VCaP (cell line): Measurements from ENCODE around the gene SECTM1.

Experiments used
- H3K27ac ChIP-seq: fragments of 450-650 bp; 2 replicates; pipeline ENCODE4 v1.5.1; 2017
- TF ChIP-seq, protein P1 (sequence below): fragments of 450-650 bp; conservative IDR thresholded peaks from 2 replicates; pipeline ENCODE4 v1.5.1; 2017; ENCODE audit warnings: mild to moderate bottlenecking, moderate library complexity

Gene SECTM1

DNA sequence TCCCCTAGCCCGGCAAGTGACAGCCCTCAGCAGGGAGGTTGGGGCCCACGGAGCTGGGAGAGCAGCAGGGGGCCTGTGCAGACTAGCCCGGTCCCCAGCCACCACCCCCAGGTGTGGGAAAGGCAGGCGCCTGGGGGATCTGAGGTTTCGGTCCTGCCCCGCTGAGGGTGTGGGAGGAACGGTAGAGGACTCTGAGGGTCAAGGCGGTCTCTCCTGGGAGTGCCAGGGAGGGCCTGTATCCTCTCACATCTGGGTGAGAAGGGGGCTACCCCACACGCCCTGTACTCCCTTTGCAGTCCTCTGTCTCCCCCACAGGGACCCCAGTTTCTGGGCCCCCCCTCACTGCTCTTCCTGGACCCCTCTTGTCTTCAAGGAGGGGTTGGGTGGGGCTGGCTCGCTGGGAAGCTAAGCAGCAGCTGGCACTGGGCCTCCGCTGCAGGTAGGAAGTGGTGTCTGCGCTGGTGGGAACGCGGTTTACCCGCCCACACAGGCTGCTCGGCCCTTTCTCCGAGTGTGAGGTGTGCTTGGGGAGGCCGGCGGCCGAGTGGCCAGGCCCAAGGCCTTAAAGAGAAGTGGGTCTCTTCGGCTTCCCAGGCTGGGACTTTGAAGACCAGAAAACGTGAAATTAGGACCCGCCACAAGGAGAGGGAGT lies 31.5 kb downstream of the SECTM1 start:
- no peak overlapping the region for H3K27ac ChIP-seq
- TF ChIP-seq, protein P1, sequence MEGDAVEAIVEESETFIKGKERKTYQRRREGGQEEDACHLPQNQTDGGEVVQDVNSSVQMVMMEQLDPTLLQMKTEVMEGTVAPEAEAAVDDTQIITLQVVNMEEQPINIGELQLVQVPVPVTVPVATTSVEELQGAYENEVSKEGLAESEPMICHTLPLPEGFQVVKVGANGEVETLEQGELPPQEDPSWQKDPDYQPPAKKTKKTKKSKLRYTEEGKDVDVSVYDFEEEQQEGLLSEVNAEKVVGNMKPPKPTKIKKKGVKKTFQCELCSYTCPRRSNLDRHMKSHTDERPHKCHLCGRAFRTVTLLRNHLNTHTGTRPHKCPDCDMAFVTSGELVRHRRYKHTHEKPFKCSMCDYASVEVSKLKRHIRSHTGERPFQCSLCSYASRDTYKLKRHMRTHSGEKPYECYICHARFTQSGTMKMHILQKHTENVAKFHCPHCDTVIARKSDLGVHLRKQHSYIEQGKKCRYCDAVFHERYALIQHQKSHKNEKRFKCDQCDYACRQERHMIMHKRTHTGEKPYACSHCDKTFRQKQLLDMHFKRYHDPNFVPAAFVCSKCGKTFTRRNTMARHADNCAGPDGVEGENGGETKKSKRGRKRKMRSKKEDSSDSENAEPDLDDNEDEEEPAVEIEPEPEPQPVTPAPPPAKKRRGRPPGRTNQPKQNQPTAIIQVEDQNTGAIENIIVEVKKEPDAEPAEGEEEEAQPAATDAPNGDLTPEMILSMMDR = no peak

DNA sequence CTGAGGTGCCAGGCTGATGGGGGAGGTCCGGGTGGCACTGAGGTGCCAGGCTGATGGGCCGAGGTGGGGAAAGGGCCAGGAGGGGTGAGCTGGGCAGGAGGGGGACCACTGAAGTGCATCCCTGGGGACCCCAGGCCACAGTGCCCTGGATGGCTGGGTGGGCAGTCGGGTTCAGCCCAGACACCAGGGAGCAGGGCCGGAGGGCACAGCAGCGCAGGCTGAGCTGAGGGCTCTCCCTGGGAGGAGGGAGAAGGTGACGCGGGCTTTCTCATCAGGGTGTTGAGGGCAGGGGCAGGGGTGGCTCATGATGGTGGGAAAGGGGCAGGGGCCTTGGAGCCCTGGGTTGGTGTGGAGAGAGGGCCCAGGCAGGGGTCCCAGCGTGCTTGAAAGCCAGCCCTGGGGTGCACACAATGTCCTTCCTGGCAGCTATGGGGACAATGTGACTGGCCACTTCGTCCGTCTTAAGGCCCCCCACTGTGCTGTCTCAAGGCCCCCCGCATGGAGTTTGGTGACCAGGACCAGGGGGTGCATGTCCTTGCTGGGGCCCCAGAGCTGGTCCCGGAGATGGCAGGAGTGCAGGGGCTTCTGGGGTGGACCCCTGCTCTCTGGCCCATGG lies 32.2 kb downstream of the SECTM1 start:
- TF ChIP-seq, protein P1 = no peak
- no peak overlapping the region; the same call in 1 of the 2 replicates for H3K27ac ChIP-seq

DNA sequence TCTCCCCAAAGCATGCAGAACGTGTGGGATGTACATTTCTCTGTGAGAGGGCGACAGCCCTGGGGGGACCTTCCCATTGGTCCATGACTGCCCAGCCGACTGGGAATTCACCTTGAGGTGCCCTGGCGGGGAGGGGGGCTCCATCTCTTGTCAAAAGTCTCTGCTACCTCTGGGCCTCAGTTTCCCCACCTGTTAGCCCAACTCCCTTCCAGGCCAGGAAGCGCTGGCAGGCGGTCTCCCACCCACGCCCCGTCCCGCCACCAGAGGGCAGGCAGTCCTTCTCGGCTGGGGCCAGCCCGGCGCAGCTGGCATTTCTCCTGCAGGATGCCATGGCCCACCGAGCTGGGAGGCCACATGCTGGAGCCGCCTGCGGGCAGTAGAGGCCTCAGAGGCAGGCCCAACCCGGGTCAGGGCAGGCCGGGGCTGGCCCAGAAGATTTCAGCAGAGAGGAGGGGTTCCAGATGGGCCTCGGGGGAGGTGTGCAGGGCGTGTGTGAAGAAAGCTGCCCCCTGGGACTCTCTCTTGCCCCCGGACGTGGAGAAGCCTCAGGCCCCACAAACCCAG lies 32.8 kb downstream of the SECTM1 start:
- H3K27ac ChIP-seq = no peak overlapping the region; the same call in 1 of the 2 replicates
- TF ChIP-seq, protein P1 = peak; percentile 86

DNA sequence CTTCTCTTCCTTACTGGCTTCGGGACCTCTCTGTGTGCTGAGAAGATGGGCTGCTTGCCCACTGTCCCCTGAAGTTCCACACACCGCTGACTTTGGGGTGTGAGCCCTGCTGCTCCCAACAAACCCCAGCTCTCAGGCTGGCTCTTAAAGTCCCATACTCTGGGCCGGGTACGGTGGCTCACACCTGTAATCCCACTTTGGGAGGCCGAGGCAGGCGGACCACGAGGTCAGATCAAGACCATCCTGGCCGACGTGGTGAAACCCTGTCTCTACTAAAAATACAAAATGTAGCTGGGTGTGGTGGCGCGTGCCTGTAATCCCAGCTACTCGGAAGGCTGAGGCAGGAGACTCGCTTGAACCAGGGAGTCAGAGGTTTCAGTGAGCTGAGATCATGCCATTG lies 33.3 kb downstream of the SECTM1 start:
- no peak overlapping the region for H3K27ac ChIP-seq
- TF ChIP-seq, protein P1 = no peak

DNA sequence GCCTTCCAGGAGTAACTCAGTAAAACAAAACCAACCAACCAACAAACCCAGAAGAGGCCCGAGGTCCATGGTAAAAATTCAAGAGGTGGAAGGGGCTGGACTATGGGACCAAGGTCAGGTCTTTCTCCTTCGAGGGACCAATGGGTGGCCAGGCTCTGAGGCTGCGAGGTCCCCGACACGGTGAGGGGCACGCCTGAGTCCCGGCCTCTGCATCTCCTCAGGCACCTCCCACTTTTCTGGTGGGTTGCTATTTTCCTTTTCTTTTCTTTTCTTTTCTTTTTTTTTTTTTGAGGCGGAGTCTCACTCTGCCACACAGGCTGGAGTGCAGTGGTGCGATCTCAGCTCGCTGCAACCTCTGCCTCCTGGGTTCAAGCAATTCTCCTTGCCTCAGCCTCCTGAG lies 34.1 kb downstream of the SECTM1 start:
- peak overlapping the region; percentile 99 for H3K27ac ChIP-seq

DNA sequence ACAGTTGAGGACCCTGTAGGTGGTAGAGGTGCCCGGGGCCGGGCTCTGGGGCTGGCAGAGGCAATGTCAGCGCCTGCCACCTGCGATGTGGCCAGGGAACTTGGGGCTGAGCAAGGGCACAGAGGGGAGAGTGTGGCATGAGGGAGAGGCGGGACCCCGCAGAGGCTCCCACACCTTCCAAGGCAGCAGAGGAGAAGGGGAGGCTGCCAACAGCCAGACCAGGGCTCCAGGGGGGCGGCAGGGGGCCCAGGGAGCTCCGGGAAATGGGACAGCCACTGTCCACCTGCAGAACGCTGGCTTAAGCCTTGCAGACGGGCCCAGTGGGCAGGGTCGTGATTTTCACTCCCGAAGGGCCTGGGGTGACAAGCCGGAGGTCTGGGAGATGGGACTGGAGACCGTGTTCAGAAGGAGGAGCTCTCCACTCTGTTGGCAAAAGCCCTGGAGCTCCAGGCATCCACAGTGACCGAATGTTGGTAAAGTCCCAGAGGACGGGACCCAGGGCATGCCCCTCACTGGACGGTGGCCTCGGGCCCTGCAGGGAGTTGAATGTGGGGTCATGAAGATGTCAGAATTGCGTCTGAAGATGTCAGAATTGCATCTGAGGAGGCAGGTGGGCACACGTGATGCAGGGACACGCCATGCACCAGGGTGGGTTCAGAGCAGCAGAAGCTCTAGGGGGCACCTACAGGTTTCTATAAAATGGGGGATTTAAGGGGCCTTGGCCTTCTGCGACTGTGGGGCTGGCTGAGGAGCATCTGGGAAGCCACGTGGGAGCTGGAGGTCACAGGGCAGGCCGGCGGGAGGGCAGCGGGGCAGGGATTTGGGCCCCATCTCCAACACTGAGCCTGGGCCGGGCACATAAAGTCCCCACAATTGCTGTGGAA lies 34.8 kb downstream of the SECTM1 start:
- TF ChIP-seq, protein P1 = no peak
- peak overlapping the region; percentile 99 for H3K27ac ChIP-seq

More for the DNA sequence above, 34.1 kb downstream of the SECTM1 start:
- TF ChIP-seq, protein P1 = no peak
